Stimulated activated naive CD4-positive, alpha-beta T cell treated with Interleukin-2 at 50 U/mL for 16 hours (primary cell): ENCODE data around the gene SH3BP4.

ENCODE experiments used
- DNase-seq: peaks from one replicate; lab custom pipeline; 2025; lab: John Stamatoyannopoulos, UW

Gene SH3BP4

GRCh38 chr2:235091421-235091820 is 139.6 kb downstream of the SH3BP4 start:
- no peak for DNase-seq

- DNase-seq, result no peak
Observed at GRCh38 chr2:235091983-235092382, 140.2 kb downstream of the SH3BP4 start.

- no peak for DNase-seq
Observed at GRCh38 chr2:235092433-235093223, 140.8 kb downstream of the SH3BP4 start.

- no peak for DNase-seq
Observed at GRCh38 chr2:235094457-235094856, 142.6 kb downstream of the SH3BP4 start.

GRCh38 chr2:235095569-235095968 is 143.8 kb downstream of the SH3BP4 start:
- DNase-seq, result no peak

GRCh38 chr2:235096447-235096846 is 144.6 kb downstream of the SH3BP4 start:
- no peak for DNase-seq

GRCh38 chr2:235097196-235097595 is 145.4 kb downstream of the SH3BP4 start:
- no peak for DNase-seq

- DNase-seq, result no peak
Observed at GRCh38 chr2:235098269-235098668, 146.5 kb downstream of the SH3BP4 start.

- DNase-seq, result no peak
Observed at GRCh38 chr2:235098736-235099494, 147.1 kb downstream of the SH3BP4 start.

- no peak for DNase-seq
Observed at GRCh38 chr2:235102896-235103295, 151.1 kb downstream of the SH3BP4 start.
